Cardiac muscle cell (in vitro differentiated cells and primary cell): ENCODE results near the gene INPP5D. TPM values are rescaled to one million over a fixed set of nuclear protein-coding genes. Genes with fewer than 3 reads are reported as not detected.

ENCODE experiments used
- DNase-seq, 2 donors: peaks; one replicate each; pipeline versions ENCODE4 v3.0.0 to v3.0.0-alpha.2; 2010 to 2017; ENCODE audit warnings: low read depth in 1 of 2, low spot score in 1 of 2
- H3K27ac ChIP-seq: fragments of 200-600 bp; sonication (generic); 2 replicates; pipeline ENCODE4 v1.5.1; 2016
- H3K27me3 ChIP-seq: fragments of 200-600 bp; sonication (generic); 2 replicates; pipeline ENCODE4 v1.6.0; 2016; ENCODE audit warnings: control low read depth
- H3K36me3 ChIP-seq: fragments of 200-600 bp; sonication (generic); 2 replicates; pipeline ENCODE4 v1.5.1; 2016; ENCODE audit warnings: control low read depth
- H3K4me1 ChIP-seq: fragments of 200-600 bp; sonication (generic); 2 replicates; pipeline ENCODE4 v1.8.1; 2017; ENCODE audit warnings: low read depth, mild to moderate bottlenecking, mixed run types
- H3K4me3 ChIP-seq: fragments of 200-600 bp; sonication (generic); 2 replicates; pipeline ENCODE4 v1.5.1; 2016; ENCODE audit warnings: mild to moderate bottlenecking
- H3K9me3 ChIP-seq: fragments of 200-600 bp; sonication (generic); 2 replicates; pipeline ENCODE4 v1.5.1; 2017; ENCODE audit warnings: low read depth, mild to moderate bottlenecking, control low read depth
- CTCF ChIP-seq: IDR thresholded peaks from 2 replicates; pipeline ENCODE4 v1.5.1; 2012; ENCODE audit warnings: low read depth, mild to moderate bottlenecking, low read length
- polyA plus RNA-seq: library from polyadenylated mRNA; unstranded; fragments of >200 nt; fragmentation: Nextera tagmentation; extraction: Ambion mirVana; gene quantifications from 2 replicates; pipeline ENCODE4 v1.2.1, GENCODE V29; 2016
- total RNA-seq: library from RNA; depleted of rRNA; stranded (reverse); fragments of >200 nt; gene quantifications from 2 replicates; pipeline ENCODE4 v1.2.3, GENCODE V29; 2016

The INPP5D gene
- total and polyA plus RNA-seq, 2 experiments from 2014 or later: 4.5 to 6.8 TPM

GRCh38 chr2:233221378-233222063 is 161.4 kb downstream of the INPP5D start:
- no peak overlapping the region for H3K27ac ChIP-seq
- no peaks in the 10 kb centered on the region for H3K9me3 ChIP-seq
- no peak overlapping the region for H3K4me3 ChIP-seq
- peaks cover 6% of the 10 kb centered on the region for H3K4me1 ChIP-seq
- H3K27me3 ChIP-seq: no peaks in the 10 kb centered on the region
- peak in 1 of 2 donors; percentile 73 for DNase-seq
- TF ChIP-seq CTCF: no peak
- H3K36me3 ChIP-seq: no peaks in the 10 kb centered on the region

GRCh38 chr2:233223059-233223894 is 163.1 kb downstream of the INPP5D start:
- no peak for DNase-seq
- TF ChIP-seq CTCF: no peak

GRCh38 chr2:233225230-233226068 is 165.3 kb downstream of the INPP5D start:
- no peaks in the 10 kb centered on the region for H3K27me3 ChIP-seq
- no peak for DNase-seq
- peaks cover 6% of the 10 kb centered on the region for H3K4me1 ChIP-seq
- H3K27ac ChIP-seq: no peak overlapping the region
- no peak overlapping the region for H3K4me3 ChIP-seq
- no peaks in the 10 kb centered on the region for H3K36me3 ChIP-seq
- no peak for TF ChIP-seq CTCF
- no peaks in the 10 kb centered on the region for H3K9me3 ChIP-seq

More at GRCh38 chr2:233223059-233223894, 163.1 kb downstream of the INPP5D start:
- H3K27ac ChIP-seq: no peak overlapping the region
- no peaks in the 10 kb centered on the region for H3K36me3 ChIP-seq
- H3K4me1 ChIP-seq: peaks cover 6% of the 10 kb centered on the region
- no peak overlapping the region for H3K4me3 ChIP-seq
- no peaks in the 10 kb centered on the region for H3K9me3 ChIP-seq
- H3K27me3 ChIP-seq: no peaks in the 10 kb centered on the region

GRCh38 chr2:233226511-233227031 is 166.4 kb downstream of the INPP5D start:
- TF ChIP-seq CTCF: no peak
- DNase-seq: no peak
- no peaks in the 10 kb centered on the region for H3K36me3 ChIP-seq
- H3K27ac ChIP-seq: no peak overlapping the region
- peaks cover 2% of the 10 kb centered on the region for H3K4me1 ChIP-seq
- no peak overlapping the region for H3K4me3 ChIP-seq
- H3K27me3 ChIP-seq: no peaks in the 10 kb centered on the region
- H3K9me3 ChIP-seq: no peaks in the 10 kb centered on the region

- Histone ChIP-seq H3K9me3 (no peaks in the 10 kb centered on the region), H3K4me3 (no peak overlapping the region), H3K27ac (no peak overlapping the region), H3K4me1 (no peaks in the 10 kb centered on the region), H3K27me3 (no peaks in the 10 kb centered on the region), H3K36me3 (no peaks in the 10 kb centered on the region)
- no peak for TF ChIP-seq CTCF
- no peak for DNase-seq
Measured at GRCh38 chr2:233227346-233227978, 167.3 kb downstream of the INPP5D start.
